GM23338 (cell line): ENCODE results near the gene CAMSAP2. TPM values are rescaled to one million over a fixed set of nuclear protein-coding genes. Genes with fewer than 3 reads are reported as not detected.

Experiments
- ATAC-seq: fragments of 200-7000 bp; cut with Tn5 transposase; 3 replicates; pipeline ENCODE4 v1.9.1; 2020
- DNase-seq: peaks from one replicate; pipeline ENCODE4 v3.0.0-alpha.2; 2015; ENCODE audit warnings: low spot score
- H2AFZ ChIP-seq: fragments of 200-600 bp; sonication (generic); 2 replicates; pipeline ENCODE4 v1.8.0; 2016; ENCODE audit warnings: antibody characterized with exemption, mild to moderate bottlenecking, moderate library complexity
- H3F3A ChIP-seq: fragments of 200-600 bp; sonication (generic); replicated peaks from 2 replicates; pipeline ENCODE4 v1.8.0; 2017; ENCODE audit warnings: antibody characterized with exemption, mixed run types, low read depth
- H3K27ac ChIP-seq: fragments of 200-600 bp; sonication (generic); 2 replicates; pipeline ENCODE4 v1.6.1; 2016; ENCODE audit warnings: low read depth
- H3K27me3 ChIP-seq: fragments of 200-600 bp; sonication (generic); 2 replicates; pipeline ENCODE4 v1.8.0; 2016; ENCODE audit warnings: mild to moderate bottlenecking, mixed run types, moderate library complexity; ENCODE audit not compliant: insufficient read depth
- H3K36me3 ChIP-seq: fragments of 200-600 bp; sonication (generic); 2 replicates; pipeline ENCODE4 v1.8.0; 2016; ENCODE audit warnings: mild to moderate bottlenecking; ENCODE audit not compliant: insufficient read depth
- H3K4me1 ChIP-seq: fragments of 200-600 bp; sonication (generic); 2 replicates; pipeline ENCODE4 v1.8.0; 2016; ENCODE audit warnings: mild to moderate bottlenecking, moderate library complexity; ENCODE audit not compliant: insufficient read depth
- H3K4me2 ChIP-seq: fragments of 200-600 bp; sonication (generic); 2 replicates; pipeline ENCODE4 v1.7.1; 2017; ENCODE audit warnings: mixed run types
- H3K4me3 ChIP-seq: fragments of 200-600 bp; sonication (generic); 2 replicates; pipeline ENCODE4 v1.6.1; 2016; ENCODE audit warnings: mixed run types
- H3K79me2 ChIP-seq: fragments of 200-600 bp; sonication (generic); replicated peaks from 2 replicates; pipeline ENCODE4 v1.8.0; 2017; ENCODE audit warnings: mild to moderate bottlenecking; ENCODE audit not compliant: insufficient read depth
- H3K9me2 ChIP-seq: fragments of 200-600 bp; sonication (generic); 2 replicates; pipeline ENCODE4 v1.8.0; 2017; ENCODE audit not compliant: insufficient read depth
- H4K20me1 ChIP-seq: fragments of 200-600 bp; sonication (generic); replicated peaks from 2 replicates; pipeline ENCODE4 v1.8.0; 2017; ENCODE audit warnings: mild to moderate bottlenecking; ENCODE audit not compliant: insufficient read depth
- H3K27ac Mint-ChIP-seq: 2 replicates; pipeline ENCODE4 v1.8.0; 2020; ENCODE audit warnings: inconsistent platforms, mild to moderate bottlenecking, moderate library complexity, mixed read lengths
- H3K27me3 Mint-ChIP-seq: 3 replicates; pipeline ENCODE4 v1.8.0; 2022; ENCODE audit warnings: low read depth, mild to moderate bottlenecking, moderate library complexity, mixed read lengths, inconsistent platforms; ENCODE audit not compliant: insufficient read depth, poor library complexity
- H3K36me3 Mint-ChIP-seq: 3 replicates; pipeline ENCODE4 v1.8.0; 2021; ENCODE audit warnings: low read depth, mild to moderate bottlenecking, inconsistent platforms, moderate library complexity, mixed read lengths
- H3K4me1 Mint-ChIP-seq: 3 replicates; pipeline ENCODE4 v1.8.0; 2020; ENCODE audit warnings: mild to moderate bottlenecking, inconsistent platforms, mixed read lengths
- H3K4me3 Mint-ChIP-seq: 3 replicates; pipeline ENCODE4 v1.8.0; 2021; ENCODE audit warnings: moderate library complexity, mild to moderate bottlenecking, inconsistent platforms, mixed read lengths
- H3K9me3 Mint-ChIP-seq: 3 replicates; pipeline ENCODE4 v1.8.0; 2020; ENCODE audit warnings: moderate library complexity, mild to moderate bottlenecking, inconsistent platforms, mixed read lengths
- CREB1 ChIP-seq: fragments of 250-450 bp; sonication (Bioruptor Pico); IDR thresholded peaks from 2 replicates; pipeline ENCODE4 v1.5.0; 2020; ENCODE audit warnings: low read depth, mild to moderate bottlenecking, moderate library complexity
- EZH2phosphoT487 ChIP-seq: fragments of 200-600 bp; sonication (generic); IDR thresholded peaks from one replicate; pipeline ENCODE4 v1.8.1; 2018; ENCODE audit warnings: antibody characterized with exemption; ENCODE audit not compliant: unreplicated experiment
- NANOG ChIP-seq: IDR thresholded peaks from 2 replicates; pipeline ENCODE4 v1.6.1; 2016; ENCODE audit warnings: antibody characterized with exemption, borderline replicate concordance
- POLR2AphosphoS5 ChIP-seq: IDR thresholded peaks from 2 replicates; pipeline ENCODE4 v1.6.1; 2016; ENCODE audit warnings: antibody characterized with exemption, low read depth
- ZNF331 ChIP-seq: fragments of 250-450 bp; sonication (Bioruptor Pico); IDR thresholded peaks from 2 replicates; pipeline ENCODE4 v1.5.0; 2020; ENCODE audit warnings: low read depth, mild to moderate bottlenecking, moderate library complexity
- polyA plus RNA-seq: library from polyadenylated mRNA; unstranded; fragments of >200 nt; fragmentation: Nextera tagmentation; extraction: Ambion mirVana; gene quantifications from 2 replicates; pipeline ENCODE4 v1.2.1, GENCODE V29; 2016
- total RNA-seq: library from RNA; depleted of rRNA; stranded (reverse); fragments of >200 nt; shearing (Covaris generic); gene quantifications from 2 replicates; pipeline ENCODE4 v1.2.3, GENCODE V29; 2014
- TF ChIP-seq, protein P1 (sequence below), 2 experiments: fragments of 200-600 bp in 1 of 2; sonication (generic) in 1 of 2; conservative IDR thresholded peaks; 2 replicates each; pipeline versions ENCODE4 v1.5.1 to v1.6.1; 2016 to 2017; ENCODE audit warnings: antibody characterized with exemption in 2 of 2, low read depth in 2 of 2, mild to moderate bottlenecking in 2 of 2, moderate library complexity in 1 of 2
- TF ChIP-seq, protein P2 (sequence below): IDR thresholded peaks from 2 replicates; pipeline ENCODE4 v1.6.1; 2016; ENCODE audit warnings: antibody characterized with exemption
- TF ChIP-seq, protein P3 (sequence below): fragments of 250-450 bp; sonication (Bioruptor Pico); IDR thresholded peaks from 2 replicates; pipeline ENCODE4 v1.5.0; 2020; ENCODE audit warnings: mild to moderate bottlenecking, moderate library complexity

CAMSAP2 gene
- total and polyA plus RNA-seq, 2 experiments from 2014 or later, result 9.1 to 21.3 TPM

DNA sequence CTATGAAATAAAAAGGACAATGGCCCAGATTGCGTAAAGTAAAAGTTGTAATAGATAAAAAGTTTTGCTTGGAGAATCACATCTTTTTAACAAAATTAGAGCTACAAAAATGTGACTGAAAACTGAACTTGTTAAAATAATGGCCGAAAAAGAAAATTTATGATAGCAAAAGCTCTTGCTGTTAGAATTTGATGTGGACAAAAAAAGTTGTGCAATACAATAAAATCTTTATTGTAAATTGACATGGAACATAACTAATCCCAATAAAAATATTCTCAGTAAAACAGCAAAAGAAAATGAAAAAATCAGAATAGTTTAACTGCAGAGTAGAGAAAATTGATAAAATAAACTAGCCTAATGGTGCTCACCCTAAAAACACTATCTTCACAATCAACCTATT, 11.4 kb upstream of the CAMSAP2 start (continued):
- TF ChIP-seq, protein P1, sequence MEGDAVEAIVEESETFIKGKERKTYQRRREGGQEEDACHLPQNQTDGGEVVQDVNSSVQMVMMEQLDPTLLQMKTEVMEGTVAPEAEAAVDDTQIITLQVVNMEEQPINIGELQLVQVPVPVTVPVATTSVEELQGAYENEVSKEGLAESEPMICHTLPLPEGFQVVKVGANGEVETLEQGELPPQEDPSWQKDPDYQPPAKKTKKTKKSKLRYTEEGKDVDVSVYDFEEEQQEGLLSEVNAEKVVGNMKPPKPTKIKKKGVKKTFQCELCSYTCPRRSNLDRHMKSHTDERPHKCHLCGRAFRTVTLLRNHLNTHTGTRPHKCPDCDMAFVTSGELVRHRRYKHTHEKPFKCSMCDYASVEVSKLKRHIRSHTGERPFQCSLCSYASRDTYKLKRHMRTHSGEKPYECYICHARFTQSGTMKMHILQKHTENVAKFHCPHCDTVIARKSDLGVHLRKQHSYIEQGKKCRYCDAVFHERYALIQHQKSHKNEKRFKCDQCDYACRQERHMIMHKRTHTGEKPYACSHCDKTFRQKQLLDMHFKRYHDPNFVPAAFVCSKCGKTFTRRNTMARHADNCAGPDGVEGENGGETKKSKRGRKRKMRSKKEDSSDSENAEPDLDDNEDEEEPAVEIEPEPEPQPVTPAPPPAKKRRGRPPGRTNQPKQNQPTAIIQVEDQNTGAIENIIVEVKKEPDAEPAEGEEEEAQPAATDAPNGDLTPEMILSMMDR (conservative IDR thresholded peaks at IDR 0.05; ENCODE audit: low read depth in 2 of 2), result no peak
- TF ChIP-seq ZNF331 (no peak), POLR2AphosphoS5 (no peak), CREB1 (CRISPR knock-in tag) (no peak), EZH2phosphoT487 (no peak), NANOG (no peak)
- TF ChIP-seq, protein P2, sequence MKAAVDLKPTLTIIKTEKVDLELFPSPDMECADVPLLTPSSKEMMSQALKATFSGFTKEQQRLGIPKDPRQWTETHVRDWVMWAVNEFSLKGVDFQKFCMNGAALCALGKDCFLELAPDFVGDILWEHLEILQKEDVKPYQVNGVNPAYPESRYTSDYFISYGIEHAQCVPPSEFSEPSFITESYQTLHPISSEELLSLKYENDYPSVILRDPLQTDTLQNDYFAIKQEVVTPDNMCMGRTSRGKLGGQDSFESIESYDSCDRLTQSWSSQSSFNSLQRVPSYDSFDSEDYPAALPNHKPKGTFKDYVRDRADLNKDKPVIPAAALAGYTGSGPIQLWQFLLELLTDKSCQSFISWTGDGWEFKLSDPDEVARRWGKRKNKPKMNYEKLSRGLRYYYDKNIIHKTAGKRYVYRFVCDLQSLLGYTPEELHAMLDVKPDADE, result no peak

- Histone ChIP-seq H3K9me2 (no peaks in the 10 kb centered on the region), H3K4me2 (no peak overlapping the region), H3F3A (no peaks in the 10 kb centered on the region), H3K79me2 (no peaks in the 10 kb centered on the region), H3K36me3 (no peaks in the 10 kb centered on the region), H3K4me1 (0 out of 2 replicates have a peak, but pooled peaks cover 7% of the 10 kb centered on the region), H2AFZ (no peak overlapping the region), H3K4me3 (no peak overlapping the region), H4K20me1 (no peaks in the 10 kb centered on the region), H3K27ac (no peak overlapping the region), H3K27me3 (no peaks in the 10 kb centered on the region)
- Mint-ChIP-seq H3K27me3 (no peaks in the 10 kb centered on the region), H3K4me3 (no peak overlapping the region), H3K4me1 (peaks cover 11% of the 10 kb centered on the region), H3K36me3 (no peaks in the 10 kb centered on the region), H3K27ac (no peak overlapping the region), H3K9me3 (no peaks in the 10 kb centered on the region)
- ATAC-seq (no peak), DNase-seq (no peak)
- no peak for TF ChIP-seq ZNF331
- TF ChIP-seq, protein P3, sequence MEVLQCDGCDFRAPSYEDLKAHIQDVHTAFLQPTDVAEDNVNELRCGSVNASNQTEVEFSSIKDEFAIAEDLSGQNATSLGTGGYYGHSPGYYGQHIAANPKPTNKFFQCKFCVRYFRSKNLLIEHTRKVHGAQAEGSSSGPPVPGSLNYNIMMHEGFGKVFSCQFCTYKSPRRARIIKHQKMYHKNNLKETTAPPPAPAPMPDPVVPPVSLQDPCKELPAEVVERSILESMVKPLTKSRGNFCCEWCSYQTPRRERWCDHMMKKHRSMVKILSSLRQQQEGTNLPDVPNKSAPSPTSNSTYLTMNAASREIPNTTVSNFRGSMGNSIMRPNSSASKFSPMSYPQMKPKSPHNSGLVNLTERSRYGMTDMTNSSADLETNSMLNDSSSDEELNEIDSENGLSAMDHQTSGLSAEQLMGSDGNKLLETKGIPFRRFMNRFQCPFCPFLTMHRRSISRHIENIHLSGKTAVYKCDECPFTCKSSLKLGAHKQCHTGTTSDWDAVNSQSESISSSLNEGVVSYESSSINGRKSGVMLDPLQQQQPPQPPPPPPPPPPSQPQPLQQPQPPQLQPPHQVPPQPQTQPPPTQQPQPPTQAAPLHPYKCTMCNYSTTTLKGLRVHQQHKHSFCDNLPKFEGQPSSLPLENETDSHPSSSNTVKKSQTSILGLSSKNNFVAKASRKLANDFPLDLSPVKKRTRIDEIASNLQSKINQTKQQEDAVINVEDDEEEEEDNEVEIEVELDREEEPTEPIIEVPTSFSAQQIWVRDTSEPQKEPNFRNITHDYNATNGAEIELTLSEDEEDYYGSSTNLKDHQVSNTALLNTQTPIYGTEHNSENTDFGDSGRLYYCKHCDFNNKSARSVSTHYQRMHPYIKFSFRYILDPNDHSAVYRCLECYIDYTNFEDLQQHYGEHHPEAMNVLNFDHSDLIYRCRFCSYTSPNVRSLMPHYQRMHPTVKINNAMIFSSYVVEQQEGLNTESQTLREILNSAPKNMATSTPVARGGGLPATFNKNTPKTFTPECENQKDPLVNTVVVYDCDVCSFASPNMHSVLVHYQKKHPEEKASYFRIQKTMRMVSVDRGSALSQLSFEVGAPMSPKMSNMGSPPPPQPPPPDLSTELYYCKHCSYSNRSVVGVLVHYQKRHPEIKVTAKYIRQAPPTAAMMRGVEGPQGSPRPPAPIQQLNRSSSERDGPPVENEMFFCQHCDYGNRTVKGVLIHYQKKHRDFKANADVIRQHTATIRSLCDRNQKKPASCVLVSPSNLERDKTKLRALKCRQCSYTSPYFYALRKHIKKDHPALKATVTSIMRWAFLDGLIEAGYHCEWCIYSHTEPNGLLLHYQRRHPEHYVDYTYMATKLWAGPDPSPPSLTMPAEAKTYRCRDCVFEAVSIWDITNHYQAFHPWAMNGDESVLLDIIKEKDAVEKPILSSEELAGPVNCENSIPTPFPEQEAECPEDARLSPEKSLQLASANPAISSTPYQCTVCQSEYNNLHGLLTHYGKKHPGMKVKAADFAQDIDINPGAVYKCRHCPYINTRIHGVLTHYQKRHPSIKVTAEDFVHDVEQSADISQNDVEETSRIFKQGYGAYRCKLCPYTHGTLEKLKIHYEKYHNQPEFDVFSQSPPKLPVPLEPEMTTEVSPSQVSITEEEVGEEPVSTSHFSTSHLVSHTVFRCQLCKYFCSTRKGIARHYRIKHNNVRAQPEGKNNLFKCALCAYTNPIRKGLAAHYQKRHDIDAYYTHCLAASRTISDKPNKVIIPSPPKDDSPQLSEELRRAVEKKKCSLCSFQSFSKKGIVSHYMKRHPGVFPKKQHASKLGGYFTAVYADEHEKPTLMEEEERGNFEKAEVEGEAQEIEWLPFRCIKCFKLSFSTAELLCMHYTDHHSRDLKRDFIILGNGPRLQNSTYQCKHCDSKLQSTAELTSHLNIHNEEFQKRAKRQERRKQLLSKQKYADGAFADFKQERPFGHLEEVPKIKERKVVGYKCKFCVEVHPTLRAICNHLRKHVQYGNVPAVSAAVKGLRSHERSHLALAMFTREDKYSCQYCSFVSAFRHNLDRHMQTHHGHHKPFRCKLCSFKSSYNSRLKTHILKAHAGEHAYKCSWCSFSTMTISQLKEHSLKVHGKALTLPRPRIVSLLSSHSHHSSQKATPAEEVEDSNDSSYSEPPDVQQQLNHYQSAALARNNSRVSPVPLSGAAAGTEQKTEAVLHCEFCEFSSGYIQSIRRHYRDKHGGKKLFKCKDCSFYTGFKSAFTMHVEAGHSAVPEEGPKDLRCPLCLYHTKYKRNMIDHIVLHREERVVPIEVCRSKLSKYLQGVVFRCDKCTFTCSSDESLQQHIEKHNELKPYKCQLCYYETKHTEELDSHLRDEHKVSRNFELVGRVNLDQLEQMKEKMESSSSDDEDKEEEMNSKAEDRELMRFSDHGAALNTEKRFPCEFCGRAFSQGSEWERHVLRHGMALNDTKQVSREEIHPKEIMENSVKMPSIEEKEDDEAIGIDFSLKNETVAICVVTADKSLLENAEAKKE, result no peak
- TF ChIP-seq NANOG, result no peak
These were observed 8.8 kb upstream of the CAMSAP2 start for GRCh38 chr1:200729863-200730262.
